HG02981 (cell line): ENCODE measurements around the gene ADAMTS17.
"Not testable (repeated sequence)": the region's sequence is repeated elsewhere in the genome, so short reads cannot be mapped to it uniquely, and the experiment has no call there.

Experiments
- ATAC-seq: cut with Tn5 transposase; IDR thresholded peaks from one replicate; pipeline ENCODE4 v1.9.1; 2021; ENCODE audit warnings: mild to moderate bottlenecking, moderate library complexity; ENCODE audit not compliant: unreplicated experiment

ADAMTS17 gene

DNA sequence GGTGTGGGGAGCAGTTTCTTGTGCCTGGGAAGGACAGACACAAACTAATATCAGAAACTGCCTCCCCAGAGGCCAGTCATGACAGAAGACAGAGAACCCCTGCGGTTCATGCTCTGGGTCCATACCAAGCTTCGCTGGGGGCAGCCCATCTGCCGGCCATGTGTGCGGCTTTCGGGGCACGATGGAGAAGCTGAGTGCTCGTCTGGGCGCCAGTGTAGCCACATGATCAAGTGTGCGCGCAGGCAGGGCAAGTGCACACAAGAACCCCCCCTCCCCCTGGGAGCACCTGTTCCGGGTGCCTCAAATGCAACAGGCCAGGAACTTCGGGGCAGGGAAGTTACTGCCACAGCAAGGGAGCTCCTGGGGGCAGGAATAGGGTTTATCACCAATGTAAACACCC lies 1.8 kb downstream of the ADAMTS17 start:
- no peak for ATAC-seq

DNA sequence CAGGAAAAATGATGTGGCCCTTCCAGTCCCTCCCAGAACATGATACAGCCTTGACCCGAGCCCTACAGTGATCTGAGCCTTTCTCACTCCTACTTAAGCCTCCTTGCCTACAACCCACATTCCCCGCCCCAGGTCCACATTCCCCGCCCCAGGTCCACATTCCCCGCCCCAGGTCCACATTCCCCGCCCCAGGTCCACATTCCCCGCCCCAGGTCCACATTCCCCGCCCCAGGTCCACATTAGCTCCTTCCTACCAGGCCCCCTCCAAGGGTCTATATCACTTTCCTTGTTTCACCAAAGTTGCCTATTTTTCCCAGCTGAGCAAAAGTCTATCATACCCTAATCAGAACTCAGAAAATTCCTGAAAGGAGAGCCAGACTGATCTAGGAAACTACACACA lies 2.3 kb downstream of the ADAMTS17 start:
- ATAC-seq = not testable (repeated sequence)

GRCh38 chr15:100338971-100339444 lies 2.8 kb downstream of the ADAMTS17 start:
- no peak for ATAC-seq

- no peak for ATAC-seq
These were observed 3.5 kb downstream of the ADAMTS17 start for GRCh38 chr15:100338247-100338646.

DNA sequence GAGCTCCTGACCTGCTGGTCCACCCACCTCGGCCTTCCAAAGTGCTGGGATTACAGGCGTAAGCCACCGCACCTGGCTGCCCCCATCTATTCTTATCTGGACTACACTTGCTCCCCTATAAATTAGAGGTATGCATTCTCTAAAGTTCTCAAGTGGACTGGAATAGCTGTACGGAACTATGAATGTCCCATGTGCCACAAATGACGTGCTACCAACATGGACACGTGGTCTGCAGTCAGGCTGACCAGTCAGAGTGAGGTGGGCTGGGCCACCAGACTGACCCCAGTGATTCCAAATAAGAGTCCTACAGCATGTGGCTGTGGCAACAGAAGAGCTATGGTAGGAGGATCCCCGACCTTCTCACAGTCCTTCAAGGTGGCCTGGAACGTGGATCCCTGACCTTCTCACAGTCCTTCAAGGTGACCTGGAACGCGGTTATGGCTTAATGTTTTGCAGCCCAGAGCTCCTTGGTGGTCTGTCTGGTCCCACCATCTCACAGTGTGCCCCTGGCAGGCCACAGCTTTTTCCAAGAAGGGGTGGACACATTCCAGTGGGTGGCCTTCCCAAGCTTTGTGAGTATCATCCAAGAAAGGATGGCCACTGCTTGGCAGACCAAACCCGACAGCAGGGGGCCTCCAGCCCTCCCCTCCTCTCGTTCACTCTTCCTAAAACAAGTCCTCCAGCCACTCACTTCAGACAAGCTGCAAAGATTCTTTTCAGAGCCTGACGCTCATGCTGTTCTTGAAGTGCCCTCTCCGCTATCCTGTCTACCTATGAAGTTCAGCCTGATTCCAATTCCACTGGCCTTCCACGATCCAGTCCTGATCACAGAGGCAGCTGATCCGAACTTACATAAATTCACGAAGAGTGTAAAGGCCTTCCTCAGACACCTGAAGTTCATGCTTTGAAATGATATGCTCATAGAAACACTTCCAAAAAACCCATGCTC lies 4.4 kb downstream of the ADAMTS17 start:
- no peak for ATAC-seq

- ATAC-seq = no peak
These were observed 5.7 kb downstream of the ADAMTS17 start for GRCh38 chr15:100336061-100336460.

DNA sequence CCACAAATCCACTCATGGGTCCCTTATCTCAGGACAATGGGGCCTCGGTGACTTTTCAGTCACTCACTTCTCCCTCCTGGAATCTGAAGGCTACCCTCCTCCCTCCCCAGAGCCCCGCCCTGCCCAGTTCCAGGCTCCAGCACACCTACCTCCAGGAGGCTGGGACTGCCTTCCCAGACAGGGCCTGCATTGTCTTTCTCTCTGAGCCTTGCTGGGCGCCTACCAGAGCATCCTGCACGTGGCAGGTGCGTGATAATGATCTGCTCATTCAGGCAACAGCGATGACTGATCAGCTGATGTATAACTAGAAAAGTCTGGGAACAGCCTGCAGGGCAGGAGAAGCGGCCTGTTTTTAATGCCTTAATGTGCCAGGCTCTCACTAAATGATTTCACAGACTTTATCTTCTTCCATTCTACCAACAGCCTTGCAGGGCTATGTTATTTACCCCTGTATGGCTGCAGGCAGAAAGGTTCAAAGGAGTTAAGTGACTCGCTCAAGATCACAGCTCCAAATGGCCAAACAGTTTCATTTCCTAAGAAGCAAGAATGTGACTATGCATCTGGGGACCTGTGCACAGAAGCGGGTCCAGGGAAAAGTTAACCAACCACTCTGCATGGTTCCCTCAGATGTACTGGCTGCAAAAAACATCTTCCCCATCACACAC lies 6.3 kb downstream of the ADAMTS17 start:
- no peak for ATAC-seq

DNA sequence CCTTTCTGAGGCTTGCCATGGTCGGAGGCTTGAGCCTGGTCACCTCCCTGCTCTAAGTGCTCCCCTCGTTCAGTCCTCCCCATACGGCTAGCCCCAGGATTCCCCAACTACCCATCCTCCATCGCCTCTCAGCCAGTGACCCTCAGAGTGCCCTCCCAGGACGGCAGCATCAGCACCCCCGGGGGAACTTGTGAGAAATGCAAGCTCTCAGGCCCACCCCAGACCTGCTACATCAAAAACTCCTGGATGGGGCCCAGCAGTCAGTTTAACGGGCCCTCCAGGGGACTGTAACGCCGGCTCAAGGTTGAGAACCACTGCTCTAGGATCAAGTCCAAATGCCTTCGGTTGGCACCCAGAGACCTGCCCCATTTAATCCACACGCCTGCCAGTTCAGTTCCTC lies 6.9 kb downstream of the ADAMTS17 start:
- no peak for ATAC-seq

DNA sequence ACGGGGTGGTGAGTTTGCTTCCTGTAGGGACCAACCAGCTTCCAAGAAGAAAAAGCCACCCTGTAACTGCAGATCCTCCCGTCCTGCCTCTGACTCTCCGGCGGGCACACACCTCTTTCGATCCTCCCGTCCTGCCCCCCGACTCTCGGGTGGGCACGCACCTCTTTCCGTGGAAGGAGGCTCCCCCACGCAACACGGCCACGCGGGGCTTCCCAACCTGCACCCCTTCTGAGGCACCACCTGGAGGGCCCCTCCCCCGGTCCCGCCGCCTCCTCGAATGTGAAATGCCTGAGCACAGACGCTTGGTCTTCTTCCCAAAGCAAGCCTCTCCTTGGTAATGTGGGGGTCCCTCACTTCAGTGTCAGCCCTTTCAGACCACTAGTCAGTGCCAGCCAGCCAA lies 7.3 kb downstream of the ADAMTS17 start:
- ATAC-seq = no peak

GRCh38 chr15:100334015-100334414 lies 7.8 kb downstream of the ADAMTS17 start:
- no peak for ATAC-seq

- ATAC-seq = no peak
These were observed 8.5 kb downstream of the ADAMTS17 start for GRCh38 chr15:100333236-100333635.

DNA sequence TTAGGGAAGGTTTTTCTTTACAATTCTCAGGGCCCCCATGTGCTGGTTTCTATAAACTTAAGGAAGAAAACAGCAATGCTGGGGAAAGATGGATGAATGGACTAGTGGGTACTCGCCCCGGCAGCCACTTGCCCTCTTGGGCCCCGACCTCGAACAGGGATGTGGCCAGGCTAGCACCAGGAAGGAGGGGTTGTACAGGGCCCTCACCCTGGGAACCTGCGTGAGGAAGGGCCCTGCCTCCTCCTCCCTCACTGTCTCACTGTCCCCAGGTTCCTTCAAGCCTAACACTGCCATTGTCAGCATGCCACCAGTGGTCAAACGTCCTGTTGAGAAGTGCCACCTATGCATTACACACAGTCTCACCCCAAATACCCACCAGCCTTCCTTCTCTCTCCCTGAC lies 9.1 kb downstream of the ADAMTS17 start:
- no peak for ATAC-seq

GRCh38 chr15:100332231-100332630 lies 9.5 kb downstream of the ADAMTS17 start:
- no peak for ATAC-seq

GRCh38 chr15:100330629-100331215 lies 11.1 kb downstream of the ADAMTS17 start:
- no peak for ATAC-seq

DNA sequence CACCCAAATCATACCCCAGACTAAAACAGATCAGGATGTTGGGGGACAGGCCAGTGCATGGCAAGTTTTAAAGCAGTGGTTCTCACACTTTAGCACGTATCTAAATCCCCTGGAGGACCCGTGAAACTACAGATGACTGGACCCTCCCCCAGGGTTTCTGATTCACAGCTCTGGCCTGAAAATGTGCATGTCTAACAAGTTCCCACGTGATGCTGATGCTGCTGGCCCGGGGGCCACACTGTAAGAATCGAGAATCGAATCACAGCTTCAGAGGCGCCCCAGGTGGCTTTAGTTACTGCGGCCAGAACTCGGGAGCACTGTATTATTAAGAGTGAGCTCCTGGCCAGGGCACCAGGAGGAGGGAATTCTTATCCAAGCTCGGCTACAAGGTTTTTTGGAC lies 11.6 kb downstream of the ADAMTS17 start:
- ATAC-seq = no peak

DNA sequence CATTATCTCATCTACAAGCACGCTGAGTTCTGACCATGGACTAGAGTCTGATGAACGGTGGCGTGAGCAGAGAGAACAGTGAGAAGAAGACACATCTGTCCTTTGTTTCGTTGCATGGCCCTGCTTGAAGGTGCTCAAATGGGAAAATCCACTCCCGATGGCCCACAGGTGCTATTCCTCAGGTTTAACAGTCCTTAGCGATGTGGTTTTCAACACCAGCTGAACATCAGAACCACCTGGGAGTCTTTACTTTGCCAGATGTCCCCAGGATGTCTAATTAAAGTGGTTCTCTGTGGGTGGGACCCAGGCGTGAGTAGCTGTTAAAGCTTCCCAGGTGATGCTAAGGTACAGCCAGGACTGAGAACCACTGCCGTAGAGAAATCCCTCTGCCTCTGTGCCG lies 13.0 kb downstream of the ADAMTS17 start:
- ATAC-seq = no peak

- no peak for ATAC-seq
These were observed 22.9 kb downstream of the ADAMTS17 start for GRCh38 chr15:100318880-100319279.

DNA sequence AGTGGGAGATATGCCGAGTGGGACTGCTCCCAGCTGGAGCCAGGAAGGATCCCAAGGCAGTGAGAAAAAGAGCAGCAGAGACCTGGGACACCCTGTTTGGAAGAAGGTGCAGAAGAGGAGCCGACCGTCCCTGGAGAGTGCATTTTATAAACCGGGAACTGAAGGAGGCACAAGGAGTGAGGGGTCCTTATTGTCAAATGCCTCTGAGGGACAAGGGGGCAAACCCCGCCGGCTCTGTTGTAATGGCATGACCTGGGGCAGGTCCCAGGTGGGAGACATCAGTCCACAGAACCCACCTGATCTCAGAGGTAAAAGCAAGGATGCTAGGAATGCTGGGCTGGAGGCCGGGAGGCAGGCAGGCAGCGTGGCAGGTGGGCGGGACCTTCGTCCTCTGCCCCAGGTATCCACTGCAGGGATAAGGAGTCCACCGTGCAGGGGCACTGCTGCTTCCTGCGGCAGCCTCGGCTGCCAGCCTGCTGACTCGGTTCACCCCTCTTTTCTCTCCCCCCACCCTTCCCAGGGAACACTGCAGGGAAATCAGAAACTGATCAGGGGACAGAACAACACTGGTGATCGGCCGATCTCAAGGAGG lies 26.9 kb downstream of the ADAMTS17 start:
- ATAC-seq = no peak

DNA sequence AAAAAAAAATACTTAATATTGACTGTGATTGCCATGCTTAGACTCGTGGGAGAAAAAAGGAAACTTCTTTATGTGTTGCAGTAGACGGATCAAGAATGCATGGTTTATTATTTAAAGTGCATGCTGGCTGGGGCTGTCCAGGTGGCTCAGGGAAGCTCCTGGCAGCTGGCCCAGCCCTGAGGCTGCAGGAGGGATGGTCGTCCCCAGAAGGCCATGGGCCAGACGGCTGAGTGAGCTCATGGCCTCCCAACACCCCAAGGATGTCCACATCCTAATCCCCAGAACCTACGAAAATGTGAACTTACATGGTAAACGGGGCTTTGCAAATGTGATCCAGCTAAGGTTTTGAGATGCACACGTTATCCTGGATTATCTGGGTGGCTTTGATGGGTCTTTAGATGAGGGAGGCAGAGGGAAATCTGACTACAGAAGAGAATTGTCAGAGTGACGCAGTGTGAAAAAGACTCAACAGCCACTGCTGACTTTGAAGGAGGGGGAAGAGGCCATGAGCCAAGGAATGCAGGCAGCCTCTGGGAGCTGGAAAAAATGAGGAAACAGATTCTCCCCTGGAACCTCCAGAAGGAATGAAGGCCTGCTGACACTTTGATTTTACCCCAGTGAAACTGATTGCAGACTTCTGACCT lies 29.8 kb downstream of the ADAMTS17 start:
- no peak for ATAC-seq

DNA sequence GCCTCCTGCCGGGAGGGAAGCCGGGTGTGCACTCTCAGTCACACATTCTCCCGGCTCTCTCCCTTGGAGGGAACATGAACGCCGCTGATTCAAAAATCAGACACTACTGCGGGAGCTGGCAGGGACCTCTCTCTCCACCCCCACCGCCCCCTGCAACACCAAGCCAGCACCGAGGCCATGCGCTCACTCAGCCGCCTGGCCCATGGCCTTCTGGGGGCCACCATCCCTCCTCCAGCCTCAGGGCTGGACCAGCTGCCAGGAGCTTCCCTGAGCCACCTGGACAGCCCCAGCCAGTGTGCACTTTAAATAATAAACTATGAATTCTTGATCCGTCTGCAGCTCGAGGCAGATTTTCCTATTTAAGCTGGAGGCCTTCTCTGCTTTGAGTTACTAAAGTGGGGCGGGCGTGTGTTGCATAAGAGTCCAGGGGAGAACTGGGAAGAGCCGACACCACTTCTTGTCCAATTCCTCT lies 30.6 kb downstream of the ADAMTS17 start:
- ATAC-seq = no peak
